Urinary bladder (tissue), 4 donors: ENCODE measurements around the gene SLC43A3. TPM values are rescaled to one million over a fixed set of nuclear protein-coding genes. Genes with fewer than 3 reads are reported as not detected.

Source experiments
- DNase-seq: peaks from one replicate; pipeline ENCODE4 v3.0.0-alpha.2; 2015; ENCODE audit errors: extremely low spot score
- H3K27ac ChIP-seq: one replicate; pipeline ENCODE4 v1.5.1; 2013; ENCODE audit warnings: low read depth, mild to moderate bottlenecking, moderate library complexity
- H3K36me3 ChIP-seq: one replicate; pipeline ENCODE4 v1.6.1; 2013; ENCODE audit warnings: mild to moderate bottlenecking, moderate library complexity; ENCODE audit not compliant: insufficient read depth
- H3K4me1 ChIP-seq: one replicate; pipeline ENCODE4 v1.6.1; 2013; ENCODE audit warnings: mild to moderate bottlenecking, moderate library complexity; ENCODE audit not compliant: insufficient read depth
- H3K4me3 ChIP-seq: one replicate; pipeline ENCODE4 v1.5.1; 2013; ENCODE audit warnings: low read depth, low read length
- WGBS: extraction: QIAGEN DNeasy Blood & Tissue Kit; methylation state at CpG from one replicate; pipeline ENCODE4 v1.1.7; 2013; 5-methylcytosine and 5-hydroxymethylcytosine counted together
- polyA plus RNA-seq: library from polyadenylated mRNA; stranded (reverse); fragments of 200-250 nt; gene quantifications from one replicate; pipeline ENCODE4 v1.2.3, GENCODE V29; 2013
- total RNA-seq: library from RNA; depleted of rRNA; stranded (reverse); fragments of >200 nt; gene quantifications from one replicate; pipeline ENCODE4 v1.2.3, GENCODE V29; 2014
- donor health status: healthy with polysubstance abuse.
- donor health status: healthy.

The SLC43A3 gene
- total and polyA plus RNA-seq, 2 donors, result 27.3 to 39.7 TPM

GRCh38 chr11:57399221-57399620 lies 27.7 kb downstream of the SLC43A3 start:
- 73% methylated on average over 5 of the region's 5 CpGs for WGBS
- Histone ChIP-seq H3K4me1 (no peaks in the 10 kb centered on the region), H3K36me3 (no peaks in the 10 kb centered on the region), H3K4me3 (no peak overlapping the region), H3K27ac (no peak overlapping the region)
- no peak for DNase-seq

- H3K4me3 ChIP-seq, result no peak overlapping the region
- no peak for DNase-seq
- no peaks in the 10 kb centered on the region for H3K36me3 ChIP-seq
- WGBS, result 79% methylated on average over 4 of the region's 4 CpGs
- H3K4me1 ChIP-seq, result no peaks in the 10 kb centered on the region
- H3K27ac ChIP-seq, result no peak overlapping the region
These were observed 29.4 kb downstream of the SLC43A3 start for GRCh38 chr11:57397394-57397990.

- Histone ChIP-seq H3K27ac (no peak overlapping the region), H3K36me3 (no peaks in the 10 kb centered on the region), H3K4me1 (no peaks in the 10 kb centered on the region), H3K4me3 (no peak overlapping the region)
- WGBS, result 66% methylated on average over 2 of the region's 2 CpGs
- no peak for DNase-seq
These were observed 30.2 kb downstream of the SLC43A3 start for GRCh38 chr11:57396744-57397143.

GRCh38 chr11:57395905-57396623 lies 30.9 kb downstream of the SLC43A3 start:
- Histone ChIP-seq H3K36me3 (no peaks in the 10 kb centered on the region), H3K4me1 (no peaks in the 10 kb centered on the region), H3K27ac (no peak overlapping the region), H3K4me3 (no peak overlapping the region)
- DNase-seq, result no peak
- 81% methylated on average over 11 of the region's 11 CpGs for WGBS

GRCh38 chr11:57394203-57394965 lies 32.5 kb downstream of the SLC43A3 start:
- no peak overlapping the region for H3K4me3 ChIP-seq
- WGBS, result 77% methylated on average over 4 of the region's 4 CpGs
- no peak for DNase-seq

GRCh38 chr11:57392763-57393105 lies 34.2 kb downstream of the SLC43A3 start:
- no peaks in the 10 kb centered on the region for H3K4me1 ChIP-seq
- DNase-seq, result no peak
- no peaks in the 10 kb centered on the region for H3K36me3 ChIP-seq
- WGBS, result 75% methylated on average over 4 of the region's 4 CpGs
- H3K4me3 ChIP-seq, result no peak overlapping the region
- no peak overlapping the region for H3K27ac ChIP-seq

More at GRCh38 chr11:57394203-57394965, 32.5 kb downstream of the SLC43A3 start:
- no peaks in the 10 kb centered on the region for H3K4me1 ChIP-seq
- H3K27ac ChIP-seq, result no peak overlapping the region
- no peaks in the 10 kb centered on the region for H3K36me3 ChIP-seq

- 81% methylated on average over 8 of the region's 8 CpGs for WGBS
- no peak for DNase-seq
- H3K4me3 ChIP-seq, result no peak overlapping the region
- no peak overlapping the region for H3K27ac ChIP-seq
- H3K36me3 ChIP-seq, result no peaks in the 10 kb centered on the region
- H3K4me1 ChIP-seq, result no peaks in the 10 kb centered on the region
These were observed 34.7 kb downstream of the SLC43A3 start for GRCh38 chr11:57392066-57392762.

GRCh38 chr11:57391539-57391938 lies 35.4 kb downstream of the SLC43A3 start:
- DNase-seq, result no peak
- WGBS, result 81% methylated on average over 2 of the region's 2 CpGs
- no peak overlapping the region for H3K4me3 ChIP-seq
- no peaks in the 10 kb centered on the region for H3K36me3 ChIP-seq
- no peak overlapping the region for H3K27ac ChIP-seq
- no peaks in the 10 kb centered on the region for H3K4me1 ChIP-seq

- no peaks in the 10 kb centered on the region for H3K4me1 ChIP-seq
- H3K4me3 ChIP-seq, result no peak overlapping the region
- 87% methylated on average over 3 of the region's 3 CpGs for WGBS
- no peak overlapping the region for H3K27ac ChIP-seq
- DNase-seq, result no peak
- H3K36me3 ChIP-seq, result no peaks in the 10 kb centered on the region
These were observed 35.8 kb downstream of the SLC43A3 start for GRCh38 chr11:57391111-57391510.

- no peak within 1 kb of the TSS for H3K4me3 ChIP-seq
- no peak within 1 kb of the TSS for H3K27ac ChIP-seq
- DNase-seq, result no peak
- 59% methylated on average over 2 of the region's 2 CpGs for WGBS
- no peaks in the 10 kb centered on the region for H3K4me1 ChIP-seq
- no peaks in the 10 kb centered on the region for H3K36me3 ChIP-seq
These were observed 36.4 kb downstream of the SLC43A3 start, which contains the start of gene PRG2 for GRCh38 chr11:57390535-57390934. PRG2 (minus strand) TSS chr11:57390650; CDS start chr11:57389944, 706 bp downstream.

- H3K4me3 ChIP-seq, result no peak overlapping the region
- H3K4me1 ChIP-seq, result no peaks in the 10 kb centered on the region
- H3K36me3 ChIP-seq, result no peaks in the 10 kb centered on the region
- 72% methylated on average over 16 of the region's 16 CpGs for WGBS
- no peak overlapping the region for H3K27ac ChIP-seq
- no peak for DNase-seq
These were observed 39.5 kb downstream of the SLC43A3 start for GRCh38 chr11:57387289-57388030.

- no peak for DNase-seq
- H3K4me1 ChIP-seq, result no peaks in the 10 kb centered on the region
- H3K27ac ChIP-seq, result no peak overlapping the region
- H3K4me3 ChIP-seq, result no peak overlapping the region
- no peaks in the 10 kb centered on the region for H3K36me3 ChIP-seq
- WGBS, result 63% methylated on average over 5 of the region's 5 CpGs
These were observed 40.6 kb downstream of the SLC43A3 start for GRCh38 chr11:57386178-57386940.
